SU-DHL-6 (cell line): ENCODE measurements around the gene MXD1.

Experiments
- H2AFZ ChIP-seq: fragments of 200-600 bp; sonication (generic); 2 replicates; pipeline ENCODE4 v1.6.1; 2014; ENCODE audit warnings: low read depth, mild to moderate bottlenecking, moderate library complexity, mixed read lengths, antibody characterized with exemption, low read length; ENCODE audit not compliant: severe bottlenecking
- H3F3A ChIP-seq: fragments of 200-600 bp; shearing (Covaris generic); 2 replicates; pipeline ENCODE4 v1.6.0; 2016; ENCODE audit warnings: antibody characterized with exemption, mild to moderate bottlenecking; ENCODE audit not compliant: insufficient read depth
- H3K27ac ChIP-seq: fragments of 200-600 bp; sonication (generic); 2 replicates; pipeline ENCODE4 v1.5.1; 2016; ENCODE audit warnings: low read depth, mild to moderate bottlenecking, low read length, moderate library complexity, mixed read lengths
- H3K27me3 ChIP-seq: fragments of 200-600 bp; sonication (generic), shearing (Covaris generic); 2 replicates; pipeline ENCODE4 v1.6.0; 2014; ENCODE audit warnings: mild to moderate bottlenecking, low read length
- H3K36me3 ChIP-seq: fragments of 200-600 bp; sonication (generic); 2 replicates; pipeline ENCODE4 v1.6.1; 2014; ENCODE audit warnings: mild to moderate bottlenecking, low read length, mixed read lengths
- H3K4me2 ChIP-seq: fragments of 300-600, 200-600 bp; shearing (Covaris generic), sonication (generic); 2 replicates; pipeline ENCODE4 v1.6.0; 2014; ENCODE audit warnings: low read length, low read depth, mild to moderate bottlenecking; ENCODE audit not compliant: poor library complexity, severe bottlenecking
- H3K4me3 ChIP-seq: fragments of 200-600 bp; sonication (generic); 2 replicates; pipeline ENCODE4 v1.5.1; 2014; ENCODE audit warnings: antibody characterized with exemption, low read length, mild to moderate bottlenecking, mixed read lengths; ENCODE audit not compliant: insufficient read depth, poor library complexity, severe bottlenecking
- H3K79me2 ChIP-seq: fragments of 200-600 bp; sonication (generic); 2 replicates; pipeline ENCODE4 v1.6.1; 2014; ENCODE audit warnings: mild to moderate bottlenecking, low read length, moderate library complexity; ENCODE audit not compliant: insufficient read depth
- H3K9ac ChIP-seq: fragments of 200-600 bp; sonication (generic); 2 replicates; pipeline ENCODE4 v1.7.0; 2014; ENCODE audit warnings: mild to moderate bottlenecking, low read length
- H3K9me2 ChIP-seq: fragments of 200-600 bp; sonication (generic); replicated peaks from 2 replicates; pipeline ENCODE4 v1.6.1; 2014; ENCODE audit warnings: low read length; ENCODE audit not compliant: insufficient read depth
- H3K9me3 ChIP-seq: fragments of 200-600 bp; sonication (generic); 2 replicates; pipeline ENCODE4 v1.6.1; 2014; ENCODE audit warnings: low read length, mixed read lengths; ENCODE audit not compliant: insufficient read depth
- H4K20me1 ChIP-seq: fragments of 200-600 bp; sonication (generic); 2 replicates; pipeline ENCODE4 v1.6.1; 2014; ENCODE audit warnings: low read depth, mild to moderate bottlenecking, antibody characterized with exemption, low read length, moderate library complexity, mixed read lengths
- CTCF ChIP-seq: fragments of 200-600 bp; sonication (generic); IDR thresholded peaks from one replicate; pipeline ENCODE4 v1.5.1; 2017; ENCODE audit warnings: antibody characterized with exemption, mild to moderate bottlenecking, low read length, moderate library complexity; ENCODE audit not compliant: insufficient read depth, poor library complexity, severe bottlenecking
- EZH2phosphoT487 ChIP-seq: fragments of 200-600 bp; sonication (generic), shearing (Covaris generic); conservative IDR thresholded peaks from 2 replicates; pipeline ENCODE4 v1.6.1; 2018; ENCODE audit warnings: mild to moderate bottlenecking, antibody characterized with exemption, low read length, moderate library complexity, mixed read lengths

Gene MXD1

GRCh38 chr2:69914164-69914949 is 552 bp upstream of the MXD1 start:
- H3K79me2 ChIP-seq, result no peaks in the 10 kb centered on the region
- H3F3A ChIP-seq, result peaks cover 56% of the 10 kb centered on the region
- H3K9me2 ChIP-seq, result no peaks in the 10 kb centered on the region
- H3K36me3 ChIP-seq, result no peaks in the 10 kb centered on the region
- TF ChIP-seq EZH2phosphoT487 (no peak), CTCF (no peak)
- peak overlapping the region; percentile 23 for H2AFZ ChIP-seq
- H3K9ac ChIP-seq, result peak overlapping the region; percentile 88
- H3K4me2 ChIP-seq, result peak overlapping the region; percentile 86
- peak overlapping the region; percentile 80 for H3K4me3 ChIP-seq
- no peaks in the 10 kb centered on the region for H4K20me1 ChIP-seq
- peak overlapping the region; percentile 73 for H3K27ac ChIP-seq
- no peaks in the 10 kb centered on the region for H3K9me3 ChIP-seq
- no peaks in the 10 kb centered on the region for H3K27me3 ChIP-seq

- TF ChIP-seq CTCF (no peak), EZH2phosphoT487 (no peak)
- no peak overlapping the region for H2AFZ ChIP-seq
Observed at GRCh38 chr2:69916106-69916505, 1.2 kb downstream of the MXD1 start.

GRCh38 chr2:69917852-69918251 is 2.9 kb downstream of the MXD1 start:
- peaks cover 25% of the 10 kb centered on the region for H3F3A ChIP-seq
- H3K9ac ChIP-seq, result no peak overlapping the region
- H4K20me1 ChIP-seq, result no peaks in the 10 kb centered on the region
- peak overlapping the region; percentile 36 for H3K4me2 ChIP-seq
- no peaks in the 10 kb centered on the region for H3K79me2 ChIP-seq
- no peak for TF ChIP-seq CTCF
- TF ChIP-seq EZH2phosphoT487, result no peak
- no peaks in the 10 kb centered on the region for H3K9me2 ChIP-seq
- H3K27me3 ChIP-seq, result no peaks in the 10 kb centered on the region
- H2AFZ ChIP-seq, result no peak overlapping the region
- no peaks in the 10 kb centered on the region; the same call in 1 of the 2 replicates for H3K36me3 ChIP-seq
- H3K27ac ChIP-seq, result no peak overlapping the region
- no peaks in the 10 kb centered on the region for H3K9me3 ChIP-seq
- no peak overlapping the region for H3K4me3 ChIP-seq

More at GRCh38 chr2:69916106-69916505, 1.2 kb downstream of the MXD1 start:
- Histone ChIP-seq H3K9me3 (no peaks in the 10 kb centered on the region), H3K9me2 (no peaks in the 10 kb centered on the region), H3F3A (peaks cover 42% of the 10 kb centered on the region), H3K4me3 (peak overlapping the region; percentile 85), H3K79me2 (no peaks in the 10 kb centered on the region), H3K27me3 (no peaks in the 10 kb centered on the region), H3K36me3 (no peaks in the 10 kb centered on the region), H3K4me2 (peak overlapping the region; percentile 89), H3K9ac (peak overlapping the region; percentile 74), H4K20me1 (no peaks in the 10 kb centered on the region), H3K27ac (no peak overlapping the region)
